Measurements from ENCODE around the gene HSPB6. TPM values are rescaled to one million over a fixed set of nuclear protein-coding genes. Genes with fewer than 3 reads are reported as not detected.

HSPB6 gene
- total RNA-seq, 4 donors from 2014 or later, result 22.3 to 185 (median 43.9) TPM

DNA sequence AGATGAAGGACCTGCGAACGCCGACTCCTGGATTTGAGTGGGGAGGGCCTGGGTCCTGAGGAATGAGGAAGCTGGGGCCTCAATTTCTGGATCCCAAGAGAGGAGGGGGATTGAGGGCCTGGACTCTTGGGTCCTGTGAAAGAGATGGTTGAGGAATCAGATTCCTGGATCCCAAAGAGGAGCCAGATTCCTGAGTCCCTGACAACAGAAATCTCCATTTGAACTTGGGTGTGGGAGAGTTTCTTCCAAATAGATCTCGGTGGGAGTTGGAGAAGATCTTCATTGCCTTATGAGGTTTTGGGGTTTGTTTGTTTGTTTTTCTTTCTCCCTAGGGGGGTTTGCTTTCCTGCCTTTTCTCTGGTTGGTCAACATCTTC lies 10.8 kb downstream of the HSPB6 start:
- Histone ChIP-seq H3K27ac (peak overlapping the region; percentile 97 to 100 (median 100)), H3K9me3 (no peaks in the 10 kb centered on the region), H3K27me3 (no peaks in the 10 kb centered on the region), H3K4me3 (peak overlapping the region; percentile 53 to 98 (median 72)), H3K4me1 (peaks cover 21 to 41% (median 34%) of the 10 kb centered on the region in 4 donors), H3K36me3 (no peaks in the 10 kb centered on the region)
- intact Hi-C loops (cut with DNase I; ENCODE audit: low total_unique reads) (loop anchor here (10.0 kb wide), 1 partner anchor 189 kb away; the partner anchor contains the start of gene LRFN3), in situ Hi-C loops (cut with MboI; ENCODE audit: low pct_ligation_motif_present in 1 of 4, low pct_unique_long_range_greater_than_20kb in 1 of 4, low sequenced_read_pairs in 3 of 4) (no loop called here)
- TF ChIP-seq POLR2AphosphoS5 (IDR thresholded peaks at IDR 0.05), result no peak
- no peak for TF ChIP-seq EP300 (IDR thresholded peaks at IDR 0.05; ENCODE audit: low read depth)
- no peak for TF ChIP-seq POLR2A (IDR thresholded peaks at IDR 0.05)
- TF ChIP-seq, protein P1, sequence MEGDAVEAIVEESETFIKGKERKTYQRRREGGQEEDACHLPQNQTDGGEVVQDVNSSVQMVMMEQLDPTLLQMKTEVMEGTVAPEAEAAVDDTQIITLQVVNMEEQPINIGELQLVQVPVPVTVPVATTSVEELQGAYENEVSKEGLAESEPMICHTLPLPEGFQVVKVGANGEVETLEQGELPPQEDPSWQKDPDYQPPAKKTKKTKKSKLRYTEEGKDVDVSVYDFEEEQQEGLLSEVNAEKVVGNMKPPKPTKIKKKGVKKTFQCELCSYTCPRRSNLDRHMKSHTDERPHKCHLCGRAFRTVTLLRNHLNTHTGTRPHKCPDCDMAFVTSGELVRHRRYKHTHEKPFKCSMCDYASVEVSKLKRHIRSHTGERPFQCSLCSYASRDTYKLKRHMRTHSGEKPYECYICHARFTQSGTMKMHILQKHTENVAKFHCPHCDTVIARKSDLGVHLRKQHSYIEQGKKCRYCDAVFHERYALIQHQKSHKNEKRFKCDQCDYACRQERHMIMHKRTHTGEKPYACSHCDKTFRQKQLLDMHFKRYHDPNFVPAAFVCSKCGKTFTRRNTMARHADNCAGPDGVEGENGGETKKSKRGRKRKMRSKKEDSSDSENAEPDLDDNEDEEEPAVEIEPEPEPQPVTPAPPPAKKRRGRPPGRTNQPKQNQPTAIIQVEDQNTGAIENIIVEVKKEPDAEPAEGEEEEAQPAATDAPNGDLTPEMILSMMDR (IDR thresholded peaks at IDR 0.05), result no peak
- 2 to 8% methylated on average over 3 to 4 of the region's 4 CpGs for WGBS, 2 donors (ENCODE audit: low coverage in 1 of 2)
- no peak for DNase-seq

- DNase-seq, result peak; percentile 97
- H3K4me3 ChIP-seq, result peak within 1 kb of the TSS; percentile 68 to 98 (median 80)
- WGBS, 2 donors (ENCODE audit: low coverage in 1 of 2), result 1 to 18% methylated on average over 2 to 36 of the region's 40 CpGs
- H3K27me3 ChIP-seq, result no peaks in the 10 kb centered on the region
- no peaks in the 10 kb centered on the region for H3K9me3 ChIP-seq
- in situ Hi-C loops (cut with MboI; ENCODE audit: low pct_ligation_motif_present in 1 of 4, low pct_unique_long_range_greater_than_20kb in 1 of 4, low sequenced_read_pairs in 3 of 4) (no loop called here), intact Hi-C loops (cut with DNase I; ENCODE audit: low total_unique reads) (loop anchor here (10.0 kb wide), 1 partner anchor 189 kb away; the partner anchor contains the start of gene LRFN3)
- peak within 1 kb of the TSS; percentile 97 to 100 (median 100) for H3K27ac ChIP-seq
- H3K4me1 ChIP-seq, result peaks cover 21 to 45% (median 36%) of the 10 kb centered on the region in 4 donors
- no peaks in the 10 kb centered on the region for H3K36me3 ChIP-seq
- no peak for TF ChIP-seq EP300 (IDR thresholded peaks at IDR 0.05; ENCODE audit: low read depth)
- TF ChIP-seq, protein P1 (IDR thresholded peaks at IDR 0.05), result peak in 1 of 5 experiments; percentile 13
- peak; percentile 61 for TF ChIP-seq POLR2A (IDR thresholded peaks at IDR 0.05)
- TF ChIP-seq POLR2AphosphoS5 (IDR thresholded peaks at IDR 0.05), result peak; percentile 20 to 78 (median 74)
Observed at GRCh38 chr19:35745328-35746086, 11.3 kb downstream of the HSPB6 start, which contains the start of the genes PSENEN and U2AF1L4. PSENEN (plus strand) TSS chr19:35745651; CDS start chr19:35745931, 280 bp downstream. U2AF1L4 (minus strand) TSS chr19:35745418; CDS start chr19:35745391, 27 bp downstream.

DNA sequence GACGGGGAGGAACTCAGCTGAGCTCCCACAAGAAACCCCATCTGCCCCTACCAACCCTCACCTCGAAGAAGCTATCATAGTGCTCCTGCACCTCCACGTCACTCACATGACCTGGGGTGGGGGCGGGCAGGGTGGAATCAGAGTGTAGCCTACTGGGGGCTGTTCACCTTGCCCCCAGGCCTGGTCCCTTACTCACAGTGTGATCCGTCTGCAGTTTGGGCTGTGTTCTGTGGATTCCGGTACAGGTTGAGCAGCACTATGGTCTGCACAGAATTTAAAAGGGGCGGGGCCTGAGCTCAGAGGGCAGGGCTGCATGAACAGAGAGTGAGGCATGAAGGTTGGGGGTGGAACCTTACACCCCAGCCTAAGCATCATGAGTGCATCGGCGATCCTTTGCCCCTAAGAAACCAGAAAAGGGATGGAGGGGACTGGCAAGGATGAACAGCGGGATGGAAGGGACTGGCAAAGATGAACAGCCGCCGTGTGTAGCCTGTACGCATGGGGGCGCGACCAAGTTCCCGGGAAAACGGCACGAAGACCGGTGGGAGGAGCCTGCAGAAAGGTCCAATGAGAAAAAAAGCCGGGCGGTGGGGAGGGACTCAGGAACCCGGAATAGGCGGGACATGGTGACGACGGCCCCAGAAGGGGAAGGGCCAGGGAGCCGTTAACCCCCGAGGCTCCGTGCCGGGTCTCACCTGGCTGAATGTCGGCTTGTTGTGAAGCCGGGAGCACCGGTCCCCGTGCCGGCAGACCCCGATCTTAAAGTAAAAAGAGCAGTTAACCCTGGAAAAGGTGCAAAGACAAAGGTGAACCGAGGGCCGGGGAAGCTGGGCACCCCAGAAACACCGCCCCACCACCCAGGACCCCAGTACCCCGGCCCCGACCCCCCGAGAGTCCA lies 12.2 kb downstream of the HSPB6 start:
- peak overlapping the region; percentile 68 to 98 (median 80) for H3K4me3 ChIP-seq
- 1 to 11% methylated on average over 18 to 38 of the region's 41 CpGs for WGBS, 2 donors (ENCODE audit: low coverage in 1 of 2)
- in situ Hi-C loops (cut with MboI; ENCODE audit: low pct_ligation_motif_present in 1 of 4, low pct_unique_long_range_greater_than_20kb in 1 of 4, low sequenced_read_pairs in 3 of 4) (no loop called here), intact Hi-C loops (cut with DNase I; ENCODE audit: low total_unique reads) (loop anchor here (10.0 kb wide), 1 partner anchor 190 kb away; the partner anchor contains the start of gene LRFN3)
- DNase-seq, result peak; percentile 97
- no peaks in the 10 kb centered on the region for H3K9me3 ChIP-seq
- no peaks in the 10 kb centered on the region for H3K36me3 ChIP-seq
- TF ChIP-seq POLR2A (IDR thresholded peaks at IDR 0.05), result no peak
- TF ChIP-seq, protein P1 (IDR thresholded peaks at IDR 0.05), result peak in 3 of 5 experiments; percentile 27 to 41 (median 37)
- no peak for TF ChIP-seq POLR2AphosphoS5 (IDR thresholded peaks at IDR 0.05)
- H3K4me1 ChIP-seq, result peaks cover 24 to 44% (median 39%) of the 10 kb centered on the region in 4 donors
- no peaks in the 10 kb centered on the region for H3K27me3 ChIP-seq
- peak overlapping the region; percentile 97 to 100 (median 100) for H3K27ac ChIP-seq

Measured in transverse colon (tissue), 4 donors.